A673 (cell line): ENCODE results near the gene FGD4. TPM values are rescaled to one million over a fixed set of nuclear protein-coding genes. Genes with fewer than 3 reads are reported as not detected.
A peak's percentile ranks its signal among the peaks of the same experiment; 100 is the strongest.

Experiments used
- BruUV-seq: library from RNA; stranded (reverse); fragments of 400-500 nt; replicated peaks from 2 replicates; lab custom pipeline; 2021; lab: Mats Ljungman, UMichigan
- CTCF ChIA-PET: fragments of 300-600 bp; sonication (Branson Sonifier 250); formaldehyde crosslinking; loops from one replicate; lab custom pipeline; 2022; ENCODE audit warnings: antibody characterized with exemption; lab: Charles Lee
- POLR2A ChIA-PET: fragments of 300-600 bp; sonication (Branson Sonifier 250); formaldehyde crosslinking; loops from one replicate; lab custom pipeline; 2022; ENCODE audit warnings: antibody characterized with exemption; ENCODE audit not compliant: low non-redundant PET; lab: Charles Lee
- DNase-seq: peaks from one replicate; pipeline ENCODE4 v3.0.0-alpha.2; 2015; ENCODE audit warnings: low spot score
- H3K27ac ChIP-seq: fragments of 200-600 bp; sonication (generic); 2 replicates; pipeline ENCODE4 v1.5.1; 2016; ENCODE audit warnings: mixed run types, low read depth, mild to moderate bottlenecking, mixed read lengths, antibody characterized with exemption, low read length; ENCODE audit not compliant: poor library complexity, severe bottlenecking
- H3K27me3 ChIP-seq: fragments of 200-600 bp; sonication (generic); replicated peaks from 2 replicates; pipeline ENCODE4 v1.6.1; 2017; ENCODE audit warnings: mixed run types, low read depth, mild to moderate bottlenecking, mixed read lengths, antibody characterized with exemption, low read length; ENCODE audit not compliant: insufficient read depth, poor library complexity
- H3K36me3 ChIP-seq: fragments of 200-600 bp; sonication (generic); 2 replicates; pipeline ENCODE4 v1.6.1; 2016; ENCODE audit warnings: mixed run types, mild to moderate bottlenecking, mixed read lengths, antibody characterized with exemption, low read length; ENCODE audit not compliant: insufficient read depth, poor library complexity, severe bottlenecking
- H3K4me1 ChIP-seq: fragments of 200-600 bp; sonication (generic); 2 replicates; pipeline ENCODE4 v1.6.1; 2017; ENCODE audit warnings: mixed run types, mild to moderate bottlenecking, mixed read lengths, antibody characterized with exemption, low read length; ENCODE audit not compliant: insufficient read depth, poor library complexity, severe bottlenecking
- H3K4me3 ChIP-seq: fragments of 200-600 bp; sonication (generic); 2 replicates; pipeline ENCODE4 v1.5.1; 2016; ENCODE audit warnings: low read depth, mixed run types, mild to moderate bottlenecking, mixed read lengths, low read length; ENCODE audit not compliant: poor library complexity, severe bottlenecking
- H3K9me3 ChIP-seq: fragments of 200-600 bp; sonication (generic); 2 replicates; pipeline ENCODE4 v1.6.1; 2016; ENCODE audit warnings: mixed run types, low read depth, mild to moderate bottlenecking, mixed read lengths, antibody characterized with exemption, low read length; ENCODE audit not compliant: poor library complexity, severe bottlenecking
- EZH2 ChIP-seq: fragments of 200-600 bp; sonication (generic); IDR thresholded peaks from 2 replicates; pipeline ENCODE4 v1.6.1; 2017; ENCODE audit warnings: borderline replicate concordance, low read depth, mild to moderate bottlenecking, mixed read lengths, antibody characterized with exemption, low read length; ENCODE audit not compliant: poor library complexity, severe bottlenecking
- intact Hi-C: fragments of 100-400 bp; cut with micrococcal nuclease; formaldehyde crosslinking; loops from one replicate; pipeline ENCODE4 v1.10.0; 2022; ENCODE audit not compliant: unreplicated experiment
- total RNA-seq: library from RNA; stranded (reverse); gene quantifications from 2 replicates; pipeline ENCODE4 v1.2.3, GENCODE V29; 2021
- TF ChIP-seq, protein P1 (sequence below): fragments of 300-800, 200-600 bp; sonication (generic); conservative IDR thresholded peaks from 2 replicates; pipeline ENCODE4 v1.5.1; 2017; ENCODE audit warnings: low read depth, mild to moderate bottlenecking, antibody characterized with exemption, low read length, moderate library complexity, mixed read lengths

The FGD4 gene
- total RNA-seq, 1 experiment from 2014 or later: 21.5 TPM

DNA sequence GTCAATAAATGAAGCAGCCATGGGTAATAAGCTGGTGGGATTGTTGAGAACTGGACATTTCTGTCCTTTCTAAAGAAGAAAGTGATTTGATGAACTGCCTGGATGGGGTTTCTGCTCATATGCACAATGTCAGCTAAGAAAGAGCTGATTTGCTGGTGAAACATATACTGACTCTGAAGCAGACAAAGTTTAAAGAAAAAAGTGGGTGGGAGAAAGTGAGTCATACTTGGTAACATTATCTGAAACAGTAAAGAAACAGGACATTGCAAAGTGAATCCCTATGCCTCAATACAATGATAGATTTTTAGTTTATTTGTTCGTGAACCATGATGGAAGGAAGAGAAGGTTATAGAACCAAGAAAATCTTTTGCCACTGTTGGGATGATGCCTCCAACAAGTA, 184.2 kb downstream of the FGD4 start:
- TF ChIP-seq EZH2: no peak
- Histone ChIP-seq H3K27ac (peak overlapping the region; percentile 39), H3K27me3 (no peaks in the 10 kb centered on the region), H3K4me1 (peaks cover 27% of the 10 kb centered on the region), H3K9me3 (no peaks in the 10 kb centered on the region), H3K36me3 (no peaks in the 10 kb centered on the region), H3K4me3 (no peak overlapping the region)
- CTCF ChIA-PET: no interaction called here
- no TSS peak for BruUV-seq
- intact Hi-C loops: no loop called here
- POLR2A ChIA-PET: no interaction called here
- DNase-seq: peak; percentile 48

DNA sequence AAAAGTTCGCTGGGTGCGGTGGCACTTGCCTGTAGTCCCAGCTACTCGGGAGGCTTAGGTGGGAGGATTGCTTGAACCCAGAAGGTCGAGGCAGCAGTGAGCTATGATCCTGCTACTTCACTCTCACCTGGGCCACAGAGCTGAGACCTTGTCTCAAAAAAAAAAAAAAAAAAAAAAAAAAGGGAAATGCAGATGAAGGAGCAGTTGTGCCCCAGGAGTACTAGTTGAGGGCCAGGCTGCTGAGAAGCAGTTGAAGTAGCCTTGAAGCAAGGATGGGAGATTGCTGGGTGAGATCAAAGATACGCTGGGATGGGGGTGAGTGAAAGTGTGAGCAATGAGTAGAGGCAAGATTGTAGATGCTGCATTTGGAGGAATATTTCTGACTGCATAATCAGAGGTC, 186.3 kb downstream of the FGD4 start:
- CTCF ChIA-PET: no interaction called here
- Histone ChIP-seq H3K4me1 (peaks cover 34% of the 10 kb centered on the region), H3K36me3 (no peaks in the 10 kb centered on the region), H3K27ac (no peak overlapping the region), H3K9me3 (no peaks in the 10 kb centered on the region), H3K27me3 (no peaks in the 10 kb centered on the region), H3K4me3 (no peak overlapping the region)
- intact Hi-C loops: loop anchor here (5.0 kb wide), 1 partner anchor 83 kb away; no protein-coding TSS in a partner anchor
- POLR2A ChIA-PET: interaction anchor here (0.6 kb wide), 1 partner anchor 207 kb away, joined by 4 read pairs; no protein-coding TSS in a partner anchor
- no peak for TF ChIP-seq EZH2
- TF ChIP-seq, protein P1, sequence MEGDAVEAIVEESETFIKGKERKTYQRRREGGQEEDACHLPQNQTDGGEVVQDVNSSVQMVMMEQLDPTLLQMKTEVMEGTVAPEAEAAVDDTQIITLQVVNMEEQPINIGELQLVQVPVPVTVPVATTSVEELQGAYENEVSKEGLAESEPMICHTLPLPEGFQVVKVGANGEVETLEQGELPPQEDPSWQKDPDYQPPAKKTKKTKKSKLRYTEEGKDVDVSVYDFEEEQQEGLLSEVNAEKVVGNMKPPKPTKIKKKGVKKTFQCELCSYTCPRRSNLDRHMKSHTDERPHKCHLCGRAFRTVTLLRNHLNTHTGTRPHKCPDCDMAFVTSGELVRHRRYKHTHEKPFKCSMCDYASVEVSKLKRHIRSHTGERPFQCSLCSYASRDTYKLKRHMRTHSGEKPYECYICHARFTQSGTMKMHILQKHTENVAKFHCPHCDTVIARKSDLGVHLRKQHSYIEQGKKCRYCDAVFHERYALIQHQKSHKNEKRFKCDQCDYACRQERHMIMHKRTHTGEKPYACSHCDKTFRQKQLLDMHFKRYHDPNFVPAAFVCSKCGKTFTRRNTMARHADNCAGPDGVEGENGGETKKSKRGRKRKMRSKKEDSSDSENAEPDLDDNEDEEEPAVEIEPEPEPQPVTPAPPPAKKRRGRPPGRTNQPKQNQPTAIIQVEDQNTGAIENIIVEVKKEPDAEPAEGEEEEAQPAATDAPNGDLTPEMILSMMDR: no peak
- no peak for DNase-seq
- no TSS peak for BruUV-seq

DNA sequence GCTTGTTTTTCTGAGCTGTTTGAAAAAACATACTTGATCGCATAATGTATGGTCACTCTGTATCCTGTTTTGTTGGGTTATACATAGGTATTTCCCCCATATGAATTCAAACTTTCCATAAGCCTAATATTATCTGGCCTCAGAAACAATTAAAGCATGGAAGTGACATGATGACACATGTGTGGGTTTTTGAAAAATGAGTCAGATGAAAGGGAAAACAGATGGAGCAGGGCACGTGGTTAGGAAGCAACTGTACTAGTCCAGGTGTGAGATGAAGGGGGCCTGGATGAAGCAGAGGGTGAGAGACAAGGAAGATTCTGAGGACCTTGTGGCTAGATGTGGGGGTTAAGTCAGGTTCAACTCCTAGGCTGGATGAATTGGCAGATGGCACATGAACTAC, 187.0 kb downstream of the FGD4 start:
- Histone ChIP-seq H3K36me3 (no peaks in the 10 kb centered on the region), H3K9me3 (no peaks in the 10 kb centered on the region), H3K27me3 (no peaks in the 10 kb centered on the region), H3K4me3 (no peak overlapping the region), H3K4me1 (peaks cover 34% of the 10 kb centered on the region), H3K27ac (peak overlapping the region; percentile 13)
- ChIA-PET CTCF (no interaction called here), POLR2A (no interaction called here)
- TF ChIP-seq, protein P1: no peak
- TF ChIP-seq EZH2: no peak
- no peak for DNase-seq
- intact Hi-C loops: loop anchor here (5.0 kb wide), 1 partner anchor 84 kb away; no protein-coding TSS in a partner anchor
- BruUV-seq: no TSS peak
